Transverse colon (tissue), 4 donors: ENCODE data around the gene CHST13. TPM values are rescaled to one million over a fixed set of nuclear protein-coding genes. Genes with fewer than 3 reads are reported as not detected.

Experiments
- DNase-seq: peaks from one replicate; pipeline ENCODE4 v3.0.0-alpha.2; 2019
- H3K27ac ChIP-seq, 4 donors: fragments of 200-600 bp; sonication (generic); 2 replicates each; pipeline ENCODE4 v1.5.1; 2016 to 2018; ENCODE audit warnings: inconsistent platforms in 4 of 4
- H3K27me3 ChIP-seq: fragments of 200-600 bp; sonication (generic); 2 replicates; pipeline ENCODE4 v1.5.1; 2017; ENCODE audit warnings: inconsistent platforms
- H3K36me3 ChIP-seq, 4 donors: fragments of 200-600 bp; sonication (generic); 2 replicates each; pipeline ENCODE4 v1.5.1; 2017 to 2019; ENCODE audit warnings: inconsistent platforms in 4 of 4
- H3K4me1 ChIP-seq, 4 donors: fragments of 200-600 bp; sonication (generic); 2 replicates each; pipeline ENCODE4 v1.5.1; 2017 to 2020; ENCODE audit warnings: inconsistent platforms in 4 of 4
- H3K4me3 ChIP-seq, 4 donors: fragments of 200-600 bp; sonication (generic); 1 replicate in 1 of 4; 2 replicates in 3 of 4; pipeline versions ENCODE4 v1.5.1 to v1.6.1; 2017 to 2019; ENCODE audit warnings: inconsistent platforms in 4 of 4
- H3K9me3 ChIP-seq, 2 donors: fragments of 200-600 bp; sonication (generic); 2 replicates each; pipeline ENCODE4 v1.5.1; 2017 to 2019; ENCODE audit warnings: inconsistent platforms in 2 of 2
- CTCF ChIP-seq, 5 experiments: fragments of 200-600 bp in 3 of 5; fragments of 450-650 bp in 2 of 5; sonication (generic) in 3 of 5; IDR thresholded peaks; 1 replicate in 2 of 5; 2 replicates in 3 of 5; pipeline ENCODE4 v1.5.1; 2016 to 2017; ENCODE audit warnings: antibody characterized with exemption in 5 of 5, inconsistent platforms in 3 of 5, mild to moderate bottlenecking in 2 of 5, moderate library complexity in 1 of 5
- EP300 ChIP-seq: sonication (generic); formaldehyde crosslinking; IDR thresholded peaks from one replicate; pipeline ENCODE4 v1.6.1; 2017; ENCODE audit warnings: antibody characterized with exemption, low read depth
- POLR2A ChIP-seq: fragments of 450-650 bp; IDR thresholded peaks from one replicate; pipeline ENCODE4 v1.6.1; 2016; ENCODE audit warnings: antibody characterized with exemption, mild to moderate bottlenecking, moderate library complexity
- POLR2AphosphoS5 ChIP-seq, 3 donors: sonication (generic); formaldehyde crosslinking; IDR thresholded peaks; one replicate each; pipeline ENCODE4 v1.6.1; 2016; ENCODE audit warnings: antibody characterized with exemption in 3 of 3
- WGBS, 2 donors: methylation state at CpG; one replicate each; pipeline ENCODE4 v1.1.5; 2018; ENCODE audit warnings: low coverage in 1 of 2; 5-methylcytosine and 5-hydroxymethylcytosine counted together
- in situ Hi-C, 4 donors: fragments of 200-750 bp; cut with MboI; loops; one replicate each; pipeline versions ENCODE4 v1.15.0 to v1.15.1; 2017; ENCODE audit warnings: low sequenced_read_pairs in 3 of 4, low pct_ligation_motif_present in 1 of 4, low pct_unique_long_range_greater_than_20kb in 1 of 4
- intact Hi-C: fragments of 100-400 bp; cut with DNase I; formaldehyde crosslinking; loops from one replicate; pipeline ENCODE4 v1.15.1; 2023; ENCODE audit warnings: low total_unique reads
- total RNA-seq, 4 donors: library from RNA; depleted of rRNA; stranded (reverse); fragments of >200 nt; gene quantifications; one replicate each; pipeline ENCODE4 v1.1.0, GENCODE V29; 2016

The CHST13 gene
- total RNA-seq, 4 donors from 2014 or later = 2.0 to 6.4 (median 4.9) TPM; not detected in 1

GRCh38 chr3:126548556-126549466 lies 24.9 kb downstream of the CHST13 start:
- no peaks in the 10 kb centered on the region for H3K9me3 ChIP-seq
- H3K4me1 ChIP-seq = no peaks in the 10 kb centered on the region
- TF ChIP-seq POLR2A = no peak
- TF ChIP-seq POLR2AphosphoS5 (IDR thresholded peaks at IDR 0.05) = no peak
- TF ChIP-seq CTCF (IDR thresholded peaks at IDR 0.05) = no peak
- TF ChIP-seq EP300 = no peak
- H3K27ac ChIP-seq = no peak overlapping the region
- in situ Hi-C loops (no loop called here), intact Hi-C loops (no loop called here)
- H3K27me3 ChIP-seq = no peaks in the 10 kb centered on the region
- no peak overlapping the region for H3K4me3 ChIP-seq
- peak; percentile 2 for DNase-seq
- H3K36me3 ChIP-seq = no peaks in the 10 kb centered on the region
- 29 to 59% methylated on average over 3 to 9 of the region's 9 CpGs for WGBS, 2 donors

DNA sequence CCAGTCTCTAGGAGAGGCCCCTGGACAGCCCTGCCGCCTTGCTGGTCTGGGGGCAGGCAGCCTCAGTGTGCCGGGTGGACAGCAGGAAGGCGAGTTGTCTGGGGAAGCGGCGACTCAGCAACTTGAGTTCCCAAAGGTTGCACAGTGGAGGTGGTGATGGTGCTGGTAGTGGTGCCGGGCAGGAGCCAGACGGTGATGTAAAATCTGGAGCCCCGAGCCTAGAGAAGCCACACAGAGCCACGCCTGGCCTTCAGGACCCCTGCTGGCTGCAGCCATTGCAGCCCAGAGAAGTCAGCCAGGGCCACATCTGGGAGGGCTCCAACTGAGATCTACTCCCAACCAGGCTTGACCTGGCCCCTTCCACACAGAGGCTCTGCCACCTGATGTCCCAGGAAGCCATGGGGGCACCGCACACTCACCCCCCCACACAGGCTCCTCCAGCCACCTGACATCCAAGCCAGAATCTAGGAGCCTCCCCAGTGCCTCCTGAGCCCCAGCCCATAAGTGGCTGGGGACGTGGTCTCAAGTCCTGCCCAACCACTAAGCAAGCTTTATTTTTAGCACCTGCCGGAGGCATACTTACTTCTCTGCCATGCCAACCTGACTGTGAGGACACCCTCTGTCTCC lies 26.0 kb downstream of the CHST13 start:
- no peaks in the 10 kb centered on the region for H3K4me1 ChIP-seq
- H3K27me3 ChIP-seq = no peaks in the 10 kb centered on the region
- peak; percentile 2 for DNase-seq
- in situ Hi-C loops = no loop called here
- TF ChIP-seq POLR2A = no peak
- TF ChIP-seq CTCF (IDR thresholded peaks at IDR 0.05) = no peak
- TF ChIP-seq POLR2AphosphoS5 (IDR thresholded peaks at IDR 0.05) = no peak
- no peak for TF ChIP-seq EP300
- no peaks in the 10 kb centered on the region for H3K36me3 ChIP-seq
- no peaks in the 10 kb centered on the region for H3K9me3 ChIP-seq
- intact Hi-C loops = no loop called here
- 77% methylated on average over 12 of the region's 12 CpGs; no CpG with 5 or more reads in 1 of the 2 donors for WGBS, 2 donors
- H3K27ac ChIP-seq = no peak overlapping the region
- no peak overlapping the region for H3K4me3 ChIP-seq

DNA sequence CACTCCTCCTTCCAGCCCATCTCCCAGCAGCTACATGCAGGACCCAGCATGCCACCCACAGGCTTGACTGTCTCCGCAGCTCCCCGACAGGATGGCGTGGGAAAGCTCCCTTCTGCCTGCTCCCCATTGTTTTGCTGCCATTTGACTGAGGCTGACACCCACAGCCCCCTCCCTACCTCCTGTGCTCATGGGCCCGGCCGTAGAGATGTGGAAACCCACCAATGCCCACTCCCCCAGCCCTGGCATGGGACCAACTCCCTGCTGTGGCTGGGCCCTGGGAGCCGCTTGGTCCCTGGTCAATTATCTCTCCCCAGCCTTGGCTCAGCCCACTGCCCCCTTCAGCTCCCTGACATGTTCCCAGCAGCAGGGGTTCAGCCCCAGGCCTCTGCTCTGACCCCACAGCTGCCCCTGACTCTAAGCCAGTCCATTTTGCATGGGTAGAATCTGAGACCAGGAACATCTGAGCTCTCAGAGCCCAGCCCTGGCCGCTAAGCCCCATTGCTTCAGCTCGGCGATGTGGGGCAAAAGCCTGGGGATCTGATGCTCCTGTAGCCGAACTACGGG lies 26.6 kb downstream of the CHST13 start:
- intact Hi-C loops = no loop called here
- Histone ChIP-seq H3K9me3 (no peaks in the 10 kb centered on the region), H3K4me1 (no peaks in the 10 kb centered on the region), H3K4me3 (no peak overlapping the region), H3K27me3 (no peaks in the 10 kb centered on the region), H3K36me3 (no peaks in the 10 kb centered on the region), H3K27ac (no peak overlapping the region)
- peak; percentile 4 for DNase-seq
- in situ Hi-C loops = no loop called here
- TF ChIP-seq POLR2AphosphoS5 (IDR thresholded peaks at IDR 0.05) (no peak), POLR2A (no peak), CTCF (IDR thresholded peaks at IDR 0.05) (no peak), EP300 (no peak)
- 90% methylated on average over 11 of the region's 11 CpGs; no CpG with 5 or more reads in 1 of the 2 donors for WGBS, 2 donors
